Superior temporal gyrus (tissue), 1 donor: ENCODE measurements around the gene SMYD1.

ENCODE experiments used
- DNase-seq: peaks from one replicate; pipeline ENCODE4 v3.0.0-alpha.2; 2016; ENCODE audit errors: extremely low spot score

Gene SMYD1

GRCh38 chr2:88141952-88142351 is 74.3 kb downstream of the SMYD1 start:
- no peak for DNase-seq

- DNase-seq: no peak
Measured at GRCh38 chr2:88144271-88144670, 76.6 kb downstream of the SMYD1 start.

- DNase-seq: no peak
Measured at GRCh38 chr2:88144914-88145497, 77.4 kb downstream of the SMYD1 start.

GRCh38 chr2:88146590-88146989 is 79.0 kb downstream of the SMYD1 start:
- no peak for DNase-seq

- DNase-seq: no peak
Measured at GRCh38 chr2:88147145-88147544, 79.5 kb downstream of the SMYD1 start.

- no peak for DNase-seq
Measured at GRCh38 chr2:88148929-88149438, 81.4 kb downstream of the SMYD1 start.

- no peak for DNase-seq
Measured at GRCh38 chr2:88159481-88159880, 91.9 kb downstream of the SMYD1 start.

GRCh38 chr2:88159955-88160415 is 92.4 kb downstream of the SMYD1 start:
- peak; percentile 96 for DNase-seq

GRCh38 chr2:88160517-88160916 is 92.9 kb downstream of the SMYD1 start:
- DNase-seq: no peak

GRCh38 chr2:88161446-88162244 is 94.0 kb downstream of the SMYD1 start:
- DNase-seq: no peak
